ENCODE data around the gene ARL14.

DNA sequence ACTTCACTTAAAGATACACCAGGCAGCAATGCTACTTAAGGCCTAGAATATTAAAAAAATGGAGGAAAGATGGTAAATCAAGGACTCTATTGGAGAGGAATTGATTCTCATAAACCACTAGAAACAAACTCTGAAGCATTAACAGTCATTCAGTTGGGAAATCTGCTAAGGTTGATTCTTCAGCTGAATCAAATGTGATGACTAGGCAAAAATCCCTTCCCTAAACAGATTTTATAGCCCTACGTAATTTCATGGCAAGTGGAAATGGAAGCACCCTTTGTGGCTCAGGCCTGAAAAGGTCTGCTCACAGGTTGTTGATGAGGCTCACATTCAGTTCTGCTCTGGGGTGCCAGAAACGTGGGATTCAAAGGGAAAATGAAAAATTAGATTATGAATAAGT is 38.8 kb upstream of the ARL14 start:
- TF ChIP-seq, protein P1, sequence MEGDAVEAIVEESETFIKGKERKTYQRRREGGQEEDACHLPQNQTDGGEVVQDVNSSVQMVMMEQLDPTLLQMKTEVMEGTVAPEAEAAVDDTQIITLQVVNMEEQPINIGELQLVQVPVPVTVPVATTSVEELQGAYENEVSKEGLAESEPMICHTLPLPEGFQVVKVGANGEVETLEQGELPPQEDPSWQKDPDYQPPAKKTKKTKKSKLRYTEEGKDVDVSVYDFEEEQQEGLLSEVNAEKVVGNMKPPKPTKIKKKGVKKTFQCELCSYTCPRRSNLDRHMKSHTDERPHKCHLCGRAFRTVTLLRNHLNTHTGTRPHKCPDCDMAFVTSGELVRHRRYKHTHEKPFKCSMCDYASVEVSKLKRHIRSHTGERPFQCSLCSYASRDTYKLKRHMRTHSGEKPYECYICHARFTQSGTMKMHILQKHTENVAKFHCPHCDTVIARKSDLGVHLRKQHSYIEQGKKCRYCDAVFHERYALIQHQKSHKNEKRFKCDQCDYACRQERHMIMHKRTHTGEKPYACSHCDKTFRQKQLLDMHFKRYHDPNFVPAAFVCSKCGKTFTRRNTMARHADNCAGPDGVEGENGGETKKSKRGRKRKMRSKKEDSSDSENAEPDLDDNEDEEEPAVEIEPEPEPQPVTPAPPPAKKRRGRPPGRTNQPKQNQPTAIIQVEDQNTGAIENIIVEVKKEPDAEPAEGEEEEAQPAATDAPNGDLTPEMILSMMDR (IDR thresholded peaks at IDR 0.05; ENCODE audit: insufficient read depth, low read length, poor library complexity, severe bottlenecking), result no peak
- no peak for TF ChIP-seq EZH2phosphoT487 (conservative IDR thresholded peaks at IDR 0.05; ENCODE audit: low read length)

Measured in SU-DHL-6 (cell line).